Transverse colon (tissue), 4 donors: Measurements from ENCODE around the gene EDN2.

ENCODE experiments used
- EP300 ChIP-seq: sonication (generic); formaldehyde crosslinking; IDR thresholded peaks from one replicate; pipeline ENCODE4 v1.6.1; 2017; ENCODE audit warnings: antibody characterized with exemption, low read depth
- POLR2A ChIP-seq: fragments of 450-650 bp; IDR thresholded peaks from one replicate; pipeline ENCODE4 v1.6.1; 2016; ENCODE audit warnings: antibody characterized with exemption, mild to moderate bottlenecking, moderate library complexity
- POLR2AphosphoS5 ChIP-seq, 3 donors: sonication (generic); formaldehyde crosslinking; IDR thresholded peaks; one replicate each; pipeline ENCODE4 v1.6.1; 2016; ENCODE audit warnings: antibody characterized with exemption in 3 of 3
- TF ChIP-seq, protein P1 (sequence below), 5 experiments: fragments of 200-600 bp in 3 of 5; fragments of 450-650 bp in 2 of 5; sonication (generic) in 3 of 5; IDR thresholded peaks; 1 replicate in 2 of 5; 2 replicates in 3 of 5; pipeline ENCODE4 v1.5.1; 2016 to 2017; ENCODE audit warnings: antibody characterized with exemption in 5 of 5, inconsistent platforms in 3 of 5, mild to moderate bottlenecking in 2 of 5, moderate library complexity in 1 of 5

DNA sequence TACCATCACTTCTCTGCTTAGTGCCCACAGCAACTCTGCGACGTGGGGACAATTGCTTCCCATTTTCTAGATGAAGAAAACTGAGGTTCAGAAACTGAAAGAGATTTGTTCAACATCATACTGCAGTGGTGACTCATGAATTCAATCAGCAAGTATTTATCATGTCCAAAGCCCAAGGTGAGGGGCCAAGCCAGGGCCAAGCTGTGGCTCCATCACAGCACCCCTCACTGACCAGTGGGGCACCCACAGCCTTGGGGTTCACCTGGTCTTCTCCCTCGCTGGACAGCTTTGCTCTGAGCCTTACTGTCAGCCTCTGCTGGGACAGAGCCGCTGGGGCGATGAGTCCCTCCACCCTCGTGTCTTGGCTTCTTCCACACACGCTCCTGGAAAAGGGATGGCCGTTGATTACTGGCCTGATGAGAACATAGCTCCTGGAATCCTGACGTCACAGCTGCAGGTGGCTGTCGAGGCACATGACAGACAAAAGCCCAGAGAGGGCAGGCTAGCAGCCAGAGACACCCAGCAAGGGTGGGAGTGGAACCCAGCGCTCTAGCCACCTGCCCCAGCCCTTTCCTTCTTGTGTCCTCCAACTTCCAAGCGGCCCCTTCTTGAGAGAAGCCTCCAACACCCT, 6.2 kb downstream of the EDN2 start:
- no peak for TF ChIP-seq POLR2A
- TF ChIP-seq, protein P1, sequence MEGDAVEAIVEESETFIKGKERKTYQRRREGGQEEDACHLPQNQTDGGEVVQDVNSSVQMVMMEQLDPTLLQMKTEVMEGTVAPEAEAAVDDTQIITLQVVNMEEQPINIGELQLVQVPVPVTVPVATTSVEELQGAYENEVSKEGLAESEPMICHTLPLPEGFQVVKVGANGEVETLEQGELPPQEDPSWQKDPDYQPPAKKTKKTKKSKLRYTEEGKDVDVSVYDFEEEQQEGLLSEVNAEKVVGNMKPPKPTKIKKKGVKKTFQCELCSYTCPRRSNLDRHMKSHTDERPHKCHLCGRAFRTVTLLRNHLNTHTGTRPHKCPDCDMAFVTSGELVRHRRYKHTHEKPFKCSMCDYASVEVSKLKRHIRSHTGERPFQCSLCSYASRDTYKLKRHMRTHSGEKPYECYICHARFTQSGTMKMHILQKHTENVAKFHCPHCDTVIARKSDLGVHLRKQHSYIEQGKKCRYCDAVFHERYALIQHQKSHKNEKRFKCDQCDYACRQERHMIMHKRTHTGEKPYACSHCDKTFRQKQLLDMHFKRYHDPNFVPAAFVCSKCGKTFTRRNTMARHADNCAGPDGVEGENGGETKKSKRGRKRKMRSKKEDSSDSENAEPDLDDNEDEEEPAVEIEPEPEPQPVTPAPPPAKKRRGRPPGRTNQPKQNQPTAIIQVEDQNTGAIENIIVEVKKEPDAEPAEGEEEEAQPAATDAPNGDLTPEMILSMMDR (IDR thresholded peaks at IDR 0.05), result no peak
- no peak for TF ChIP-seq EP300
- no peak for TF ChIP-seq POLR2AphosphoS5 (IDR thresholded peaks at IDR 0.05)
